Vagina (tissue), 2 donors: ENCODE measurements around the gene UGGT1. TPM values are rescaled to one million over a fixed set of nuclear protein-coding genes. Genes with fewer than 3 reads are reported as not detected.

Experiments
- DNase-seq, 2 donors: peaks; one replicate each; pipeline ENCODE4 v3.0.0-alpha.2; 2017; ENCODE audit errors: extremely low spot score in 2 of 2
- H3K27ac ChIP-seq: fragments of 200-600 bp; sonication (generic); one replicate; pipeline ENCODE4 v1.5.1; 2019
- H3K27me3 ChIP-seq: fragments of 200-600 bp; sonication (generic); one replicate; pipeline ENCODE4 v1.5.1; 2019
- H3K36me3 ChIP-seq, 2 donors: fragments of 200-600 bp; sonication (generic); one replicate each; pipeline ENCODE4 v1.5.1; 2017 to 2019
- H3K4me1 ChIP-seq: fragments of 200-600 bp; sonication (generic); one replicate; pipeline ENCODE4 v1.5.1; 2019
- H3K4me3 ChIP-seq, 2 donors: fragments of 200-600 bp; sonication (generic); 1 replicate in 1 of 2; 2 replicates in 1 of 2; pipeline ENCODE4 v1.5.1; 2016 to 2019
- H3K9me3 ChIP-seq: fragments of 200-600 bp; sonication (generic); one replicate; pipeline ENCODE4 v1.5.1; 2019
- POLR2A ChIP-seq, 2 donors: fragments of 450-650 bp; IDR thresholded peaks; one replicate each; pipeline ENCODE4 v1.6.1; 2017; ENCODE audit warnings: antibody characterized with exemption in 2 of 2, mild to moderate bottlenecking in 2 of 2, moderate library complexity in 2 of 2
- POLR2AphosphoS5 ChIP-seq, 2 donors: sonication (generic); formaldehyde crosslinking; IDR thresholded peaks; one replicate each; pipeline ENCODE4 v1.9.0; 2017; ENCODE audit warnings: antibody characterized with exemption in 2 of 2, mild to moderate bottlenecking in 2 of 2, low read depth in 1 of 2; ENCODE audit not compliant: insufficient read depth in 1 of 2
- intact Hi-C: fragments of 100-400 bp; cut with DNase I; formaldehyde crosslinking; loops from one replicate; pipeline ENCODE4 v1.15.1; 2023
- total RNA-seq: library from RNA; depleted of rRNA; stranded (reverse); fragments of >200 nt; gene quantifications from one replicate; pipeline ENCODE4 v1.2.3, GENCODE V29; 2016
- TF ChIP-seq, protein P1 (sequence below), 3 experiments: fragments of 450-650 bp in 2 of 3; fragments of 200-600 bp in 1 of 3; sonication (generic) in 1 of 3; IDR thresholded peaks; one replicate each; pipeline ENCODE4 v1.5.1; 2017 to 2019; ENCODE audit warnings: antibody characterized with exemption in 3 of 3, mild to moderate bottlenecking in 2 of 3, moderate library complexity in 2 of 3

Gene UGGT1
- total RNA-seq, 1 donor from 2014 or later = 40.5 TPM

- no peak for DNase-seq
- H3K9me3 ChIP-seq = no peaks in the 10 kb centered on the region
- no peak for TF ChIP-seq POLR2A (IDR thresholded peaks at IDR 0.05)
- TF ChIP-seq POLR2AphosphoS5 (IDR thresholded peaks at IDR 0.05; ENCODE audit: insufficient read depth in 1 of 2, low read depth in 1 of 2) = no peak
- TF ChIP-seq, protein P1, sequence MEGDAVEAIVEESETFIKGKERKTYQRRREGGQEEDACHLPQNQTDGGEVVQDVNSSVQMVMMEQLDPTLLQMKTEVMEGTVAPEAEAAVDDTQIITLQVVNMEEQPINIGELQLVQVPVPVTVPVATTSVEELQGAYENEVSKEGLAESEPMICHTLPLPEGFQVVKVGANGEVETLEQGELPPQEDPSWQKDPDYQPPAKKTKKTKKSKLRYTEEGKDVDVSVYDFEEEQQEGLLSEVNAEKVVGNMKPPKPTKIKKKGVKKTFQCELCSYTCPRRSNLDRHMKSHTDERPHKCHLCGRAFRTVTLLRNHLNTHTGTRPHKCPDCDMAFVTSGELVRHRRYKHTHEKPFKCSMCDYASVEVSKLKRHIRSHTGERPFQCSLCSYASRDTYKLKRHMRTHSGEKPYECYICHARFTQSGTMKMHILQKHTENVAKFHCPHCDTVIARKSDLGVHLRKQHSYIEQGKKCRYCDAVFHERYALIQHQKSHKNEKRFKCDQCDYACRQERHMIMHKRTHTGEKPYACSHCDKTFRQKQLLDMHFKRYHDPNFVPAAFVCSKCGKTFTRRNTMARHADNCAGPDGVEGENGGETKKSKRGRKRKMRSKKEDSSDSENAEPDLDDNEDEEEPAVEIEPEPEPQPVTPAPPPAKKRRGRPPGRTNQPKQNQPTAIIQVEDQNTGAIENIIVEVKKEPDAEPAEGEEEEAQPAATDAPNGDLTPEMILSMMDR (IDR thresholded peaks at IDR 0.05) = no peak
- H3K27ac ChIP-seq = no peak overlapping the region
- no peak overlapping the region for H3K4me3 ChIP-seq
- intact Hi-C loops = loop anchor here (10.0 kb wide), 1 partner anchor 137 kb away; the partner anchor contains the start of gene HS6ST1
- H3K36me3 ChIP-seq = peaks cover 0 to 79% of the 10 kb centered on the region in 2 donors
- no peaks in the 10 kb centered on the region for H3K4me1 ChIP-seq
- no peaks in the 10 kb centered on the region for H3K27me3 ChIP-seq
These were observed 86.3 kb downstream of the UGGT1 start for GRCh38 chr2:128177315-128177714.

- no peaks in the 10 kb centered on the region for H3K9me3 ChIP-seq
- H3K36me3 ChIP-seq = peaks cover 0 to 73% of the 10 kb centered on the region in 2 donors
- no peak overlapping the region for H3K4me3 ChIP-seq
- no peak for DNase-seq
- TF ChIP-seq, protein P1 (IDR thresholded peaks at IDR 0.05) = no peak
- no peak for TF ChIP-seq POLR2AphosphoS5 (IDR thresholded peaks at IDR 0.05; ENCODE audit: insufficient read depth in 1 of 2, low read depth in 1 of 2)
- TF ChIP-seq POLR2A (IDR thresholded peaks at IDR 0.05) = no peak
- H3K27ac ChIP-seq = no peak overlapping the region
- intact Hi-C loops = loop anchor here (10.0 kb wide), 1 partner anchor 137 kb away; the partner anchor contains the start of gene HS6ST1
- no peaks in the 10 kb centered on the region for H3K27me3 ChIP-seq
- no peaks in the 10 kb centered on the region for H3K4me1 ChIP-seq
These were observed 87.2 kb downstream of the UGGT1 start for GRCh38 chr2:128178149-128178649.

GRCh38 chr2:128178650-128179460, 87.9 kb downstream of the UGGT1 start:
- TF ChIP-seq POLR2A (IDR thresholded peaks at IDR 0.05) = no peak
- TF ChIP-seq, protein P1 (IDR thresholded peaks at IDR 0.05) = peak; percentile 23 to 58 (median 55)
- H3K4me1 ChIP-seq = no peaks in the 10 kb centered on the region
- H3K36me3 ChIP-seq = peaks cover 0 to 74% of the 10 kb centered on the region in 2 donors
- H3K27me3 ChIP-seq = no peaks in the 10 kb centered on the region
- H3K27ac ChIP-seq = no peak overlapping the region
- intact Hi-C loops = loop anchor here (10.0 kb wide), 1 partner anchor 136 kb away; the partner anchor contains the start of gene HS6ST1
- H3K4me3 ChIP-seq = no peak overlapping the region
- DNase-seq = no peak
- H3K9me3 ChIP-seq = no peaks in the 10 kb centered on the region

DNA sequence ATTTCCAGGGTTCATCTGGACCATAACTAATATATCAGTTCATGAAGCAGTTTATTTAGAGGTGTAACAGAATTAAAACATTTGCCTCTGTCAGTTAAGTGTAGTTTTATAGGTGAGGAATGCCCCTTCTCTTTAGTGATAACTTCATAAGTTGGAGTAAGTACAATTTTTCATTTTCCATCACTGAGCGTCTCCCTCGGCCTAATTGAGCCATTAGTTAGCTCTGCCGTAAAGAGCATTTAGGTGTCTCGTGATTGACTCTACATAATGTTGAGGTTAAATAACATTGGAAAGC, 88.4 kb downstream of the UGGT1 start:
- no peak overlapping the region for H3K4me3 ChIP-seq
- peaks cover 0 to 69% of the 10 kb centered on the region in 2 donors for H3K36me3 ChIP-seq
- no peak for DNase-seq
- TF ChIP-seq, protein P1 (IDR thresholded peaks at IDR 0.05) = no peak
- TF ChIP-seq POLR2AphosphoS5 (IDR thresholded peaks at IDR 0.05; ENCODE audit: insufficient read depth in 1 of 2, low read depth in 1 of 2) = no peak
- TF ChIP-seq POLR2A (IDR thresholded peaks at IDR 0.05) = no peak
- no peaks in the 10 kb centered on the region for H3K4me1 ChIP-seq
- no peaks in the 10 kb centered on the region for H3K27me3 ChIP-seq
- H3K27ac ChIP-seq = no peak overlapping the region
- intact Hi-C loops = loop anchor here (10.0 kb wide), 1 partner anchor 135 kb away; the partner anchor contains the start of gene HS6ST1
- no peaks in the 10 kb centered on the region for H3K9me3 ChIP-seq

- TF ChIP-seq, protein P1 (IDR thresholded peaks at IDR 0.05) = no peak
- TF ChIP-seq POLR2A (IDR thresholded peaks at IDR 0.05) (no peak), POLR2AphosphoS5 (IDR thresholded peaks at IDR 0.05; ENCODE audit: insufficient read depth in 1 of 2, low read depth in 1 of 2) (no peak)
- no peak overlapping the region for H3K27ac ChIP-seq
- H3K36me3 ChIP-seq = peaks cover 0 to 63% of the 10 kb centered on the region in 2 donors
- no peak for DNase-seq
- no peaks in the 10 kb centered on the region for H3K9me3 ChIP-seq
- no peaks in the 10 kb centered on the region for H3K27me3 ChIP-seq
- no peaks in the 10 kb centered on the region for H3K4me1 ChIP-seq
- H3K4me3 ChIP-seq = no peak overlapping the region
- intact Hi-C loops = no loop called here
These were observed 89.0 kb downstream of the UGGT1 start for GRCh38 chr2:128180031-128180430.
